Measurements from ENCODE around the gene TRAF3.

DNA sequence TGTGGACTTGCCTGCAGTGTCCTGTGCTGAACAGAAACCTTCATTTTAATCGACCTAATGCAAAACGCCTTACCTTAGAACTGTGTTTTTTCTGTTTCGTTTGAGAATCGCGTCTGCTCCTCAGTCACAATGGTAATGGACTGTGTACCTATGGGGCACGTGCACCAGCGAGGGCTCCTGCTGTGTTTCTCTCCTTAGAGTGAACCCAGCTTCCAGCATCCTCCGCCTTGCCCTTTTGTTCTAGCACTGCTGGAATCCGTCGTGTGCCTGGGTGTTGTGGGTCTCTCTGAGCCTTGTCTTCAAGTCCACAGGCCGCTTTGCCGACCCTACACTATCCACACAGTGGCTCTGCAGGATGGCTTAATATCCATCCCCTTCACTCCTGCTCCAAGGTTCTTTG lies 148.9 kb downstream of the TRAF3 start:
- no peak for TF ChIP-seq POLR2AphosphoS5 (IDR thresholded peaks at IDR 0.05; ENCODE audit: low read depth, low read length)
- TF ChIP-seq, protein P1, sequence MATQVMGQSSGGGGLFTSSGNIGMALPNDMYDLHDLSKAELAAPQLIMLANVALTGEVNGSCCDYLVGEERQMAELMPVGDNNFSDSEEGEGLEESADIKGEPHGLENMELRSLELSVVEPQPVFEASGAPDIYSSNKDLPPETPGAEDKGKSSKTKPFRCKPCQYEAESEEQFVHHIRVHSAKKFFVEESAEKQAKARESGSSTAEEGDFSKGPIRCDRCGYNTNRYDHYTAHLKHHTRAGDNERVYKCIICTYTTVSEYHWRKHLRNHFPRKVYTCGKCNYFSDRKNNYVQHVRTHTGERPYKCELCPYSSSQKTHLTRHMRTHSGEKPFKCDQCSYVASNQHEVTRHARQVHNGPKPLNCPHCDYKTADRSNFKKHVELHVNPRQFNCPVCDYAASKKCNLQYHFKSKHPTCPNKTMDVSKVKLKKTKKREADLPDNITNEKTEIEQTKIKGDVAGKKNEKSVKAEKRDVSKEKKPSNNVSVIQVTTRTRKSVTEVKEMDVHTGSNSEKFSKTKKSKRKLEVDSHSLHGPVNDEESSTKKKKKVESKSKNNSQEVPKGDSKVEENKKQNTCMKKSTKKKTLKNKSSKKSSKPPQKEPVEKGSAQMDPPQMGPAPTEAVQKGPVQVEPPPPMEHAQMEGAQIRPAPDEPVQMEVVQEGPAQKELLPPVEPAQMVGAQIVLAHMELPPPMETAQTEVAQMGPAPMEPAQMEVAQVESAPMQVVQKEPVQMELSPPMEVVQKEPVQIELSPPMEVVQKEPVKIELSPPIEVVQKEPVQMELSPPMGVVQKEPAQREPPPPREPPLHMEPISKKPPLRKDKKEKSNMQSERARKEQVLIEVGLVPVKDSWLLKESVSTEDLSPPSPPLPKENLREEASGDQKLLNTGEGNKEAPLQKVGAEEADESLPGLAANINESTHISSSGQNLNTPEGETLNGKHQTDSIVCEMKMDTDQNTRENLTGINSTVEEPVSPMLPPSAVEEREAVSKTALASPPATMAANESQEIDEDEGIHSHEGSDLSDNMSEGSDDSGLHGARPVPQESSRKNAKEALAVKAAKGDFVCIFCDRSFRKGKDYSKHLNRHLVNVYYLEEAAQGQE (IDR thresholded peaks at IDR 0.05; ENCODE audit: insufficient read depth in 1 of 2, low read depth in 2 of 2, low read length in 2 of 2): no peak
